ENCODE results near the gene SMARCB1. TPM values are rescaled to one million over a fixed set of nuclear protein-coding genes. Genes with fewer than 3 reads are reported as not detected.

Gene SMARCB1
- total RNA-seq, 1 experiment from 2014 or later, result 49.6 TPM

DNA sequence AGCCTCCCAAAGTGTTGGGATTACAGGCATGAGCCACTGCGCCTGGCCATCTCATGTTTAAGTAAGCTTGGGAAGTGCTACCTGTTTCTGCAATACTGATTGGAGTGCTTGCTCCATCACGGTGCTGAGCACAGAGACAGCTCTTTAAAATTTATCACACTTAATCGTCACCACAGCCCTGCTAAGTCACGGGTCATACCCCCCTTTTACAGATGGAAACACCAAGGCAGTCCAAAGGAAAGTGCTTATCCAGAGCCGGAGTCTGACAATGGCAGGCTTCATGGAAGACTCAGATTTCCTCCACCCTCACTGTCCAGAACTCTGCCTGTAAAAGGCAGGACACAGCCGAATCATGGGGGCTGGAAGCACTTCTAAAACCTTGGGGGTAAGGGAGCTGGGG is 26.7 kb upstream of the SMARCB1 start:
- DNase-seq (ENCODE audit: extremely low read depth, low read depth), result no peak

DNA sequence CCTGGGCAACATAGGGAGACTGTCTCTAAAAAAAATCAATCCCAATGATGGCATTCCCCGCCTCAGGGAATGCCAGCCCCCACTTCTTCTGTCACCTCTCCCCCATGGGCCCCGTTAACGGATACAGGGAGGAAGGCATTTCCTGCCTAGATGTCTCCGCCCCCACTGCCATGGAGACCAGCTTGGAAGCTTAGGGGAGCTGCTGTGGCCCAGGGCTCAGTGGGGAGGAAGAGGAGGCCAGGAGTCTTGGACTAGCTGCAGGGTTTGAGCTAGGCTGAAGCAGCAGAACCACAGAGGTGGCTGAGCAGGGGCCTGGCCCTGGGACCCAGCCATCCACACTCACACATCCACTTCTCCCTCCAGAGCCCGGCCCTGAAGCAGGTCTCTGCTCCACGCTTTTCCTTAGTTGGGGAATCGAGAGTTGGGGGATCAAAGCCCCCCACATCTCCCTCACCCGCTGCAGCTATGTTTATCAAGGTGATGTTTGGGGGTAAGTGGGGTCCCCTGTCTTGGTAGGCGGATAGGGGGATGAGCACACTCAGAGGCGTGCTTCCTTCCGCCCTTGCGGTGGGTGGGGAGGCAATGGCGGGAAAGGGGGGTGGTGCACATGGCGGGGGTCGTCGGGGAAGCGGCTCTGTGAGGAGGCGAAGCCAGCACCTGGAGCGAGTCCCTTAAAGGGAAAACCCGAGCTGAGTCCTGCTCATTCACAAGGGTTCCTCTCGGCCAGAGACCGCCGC is 23.8 kb upstream of the SMARCB1 start, which contains the start of gene C22orf15:
TSS of gene C22orf15 (plus strand) at position 149 of the 737 bp plus-strand sequence. CDS start at position 466, 317 bp downstream.
- DNase-seq (ENCODE audit: extremely low read depth, low read depth), result no peak

DNA sequence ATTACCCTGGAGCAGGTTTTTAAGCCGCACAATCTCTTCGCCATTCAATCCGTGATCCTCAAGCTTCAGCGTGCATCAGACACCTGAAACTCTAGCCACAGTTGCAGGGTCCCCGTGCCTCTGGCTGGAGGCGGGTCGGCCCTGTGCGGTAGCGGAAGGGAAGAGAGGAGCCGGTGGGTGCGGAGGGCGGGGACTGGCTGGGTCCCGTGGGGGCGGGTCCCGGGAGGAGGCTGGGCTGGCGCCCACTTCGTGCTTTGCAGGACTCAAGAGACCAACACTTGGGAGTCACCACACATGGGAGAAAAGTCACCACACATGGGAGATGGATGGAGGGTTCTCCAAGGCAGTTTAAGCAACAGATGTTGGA is 23.2 kb upstream of the SMARCB1 start:
- no peak for DNase-seq (ENCODE audit: extremely low read depth, low read depth)

GRCh38 chr22:23763954-23764353 is 22.8 kb upstream of the SMARCB1 start:
- no peak for DNase-seq (ENCODE audit: extremely low read depth, low read depth)

GRCh38 chr22:23764899-23765881 is 21.6 kb upstream of the SMARCB1 start:
- no peak for DNase-seq (ENCODE audit: extremely low read depth, low read depth)

- DNase-seq (ENCODE audit: extremely low read depth, low read depth), result no peak
These were observed 19.5 kb upstream of the SMARCB1 start for GRCh38 chr22:23767303-23767672.

DNA sequence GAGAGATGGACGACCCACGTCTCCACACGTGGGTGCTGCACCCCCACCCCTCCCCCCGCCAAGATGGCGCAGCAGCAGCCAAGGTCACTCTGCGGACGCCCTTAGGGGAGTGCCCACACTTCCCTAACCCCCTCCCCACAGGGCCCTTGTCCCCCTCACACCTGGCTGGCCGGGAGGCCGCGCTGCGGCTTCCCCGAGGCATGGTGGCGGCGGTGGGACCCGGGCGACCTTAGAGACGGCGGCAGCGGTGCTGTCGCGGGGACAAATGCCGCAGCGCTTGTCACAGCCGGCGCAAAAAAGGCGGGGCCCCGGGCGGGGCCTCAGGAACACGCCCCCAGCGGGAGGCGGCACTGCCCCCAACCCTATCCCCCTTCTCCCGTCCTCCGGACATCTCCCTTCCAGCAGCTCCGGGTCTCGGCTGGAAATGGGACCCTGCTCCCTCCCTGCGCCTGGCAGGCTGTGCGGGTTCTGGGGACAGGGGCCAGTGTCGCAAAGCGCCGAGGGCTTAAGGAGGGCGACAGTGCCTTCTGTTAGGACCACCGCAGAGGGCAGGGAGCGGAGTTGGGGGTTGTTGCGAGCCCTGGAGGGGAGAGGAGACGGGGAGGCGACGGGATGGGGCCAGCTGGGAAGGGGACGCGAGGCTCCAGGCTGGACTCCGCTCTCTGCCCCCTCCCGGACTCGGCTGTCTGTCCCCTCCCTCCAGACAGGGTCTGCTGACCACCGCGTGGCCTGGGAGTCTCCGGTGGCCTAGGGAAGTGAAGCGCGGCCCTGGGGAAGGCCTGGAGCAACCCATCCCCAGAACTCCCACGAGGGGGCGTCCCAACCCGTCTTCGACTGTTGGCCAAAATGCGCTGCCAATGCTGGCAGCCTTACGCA is 18.9 kb upstream of the SMARCB1 start, which contains the start of gene CHCHD10:
TSS of gene CHCHD10 (minus strand) at position 300 of the 876 bp plus-strand sequence. CDS start at position 202, 98 bp downstream.
- DNase-seq (ENCODE audit: extremely low read depth, low read depth), result no peak

- no peak for DNase-seq (ENCODE audit: extremely low read depth, low read depth)
These were observed 17.3 kb upstream of the SMARCB1 start for GRCh38 chr22:23769321-23769965.

- DNase-seq (ENCODE audit: extremely low read depth, low read depth), result no peak
These were observed 14.5 kb upstream of the SMARCB1 start for GRCh38 chr22:23772315-23772648.

DNA sequence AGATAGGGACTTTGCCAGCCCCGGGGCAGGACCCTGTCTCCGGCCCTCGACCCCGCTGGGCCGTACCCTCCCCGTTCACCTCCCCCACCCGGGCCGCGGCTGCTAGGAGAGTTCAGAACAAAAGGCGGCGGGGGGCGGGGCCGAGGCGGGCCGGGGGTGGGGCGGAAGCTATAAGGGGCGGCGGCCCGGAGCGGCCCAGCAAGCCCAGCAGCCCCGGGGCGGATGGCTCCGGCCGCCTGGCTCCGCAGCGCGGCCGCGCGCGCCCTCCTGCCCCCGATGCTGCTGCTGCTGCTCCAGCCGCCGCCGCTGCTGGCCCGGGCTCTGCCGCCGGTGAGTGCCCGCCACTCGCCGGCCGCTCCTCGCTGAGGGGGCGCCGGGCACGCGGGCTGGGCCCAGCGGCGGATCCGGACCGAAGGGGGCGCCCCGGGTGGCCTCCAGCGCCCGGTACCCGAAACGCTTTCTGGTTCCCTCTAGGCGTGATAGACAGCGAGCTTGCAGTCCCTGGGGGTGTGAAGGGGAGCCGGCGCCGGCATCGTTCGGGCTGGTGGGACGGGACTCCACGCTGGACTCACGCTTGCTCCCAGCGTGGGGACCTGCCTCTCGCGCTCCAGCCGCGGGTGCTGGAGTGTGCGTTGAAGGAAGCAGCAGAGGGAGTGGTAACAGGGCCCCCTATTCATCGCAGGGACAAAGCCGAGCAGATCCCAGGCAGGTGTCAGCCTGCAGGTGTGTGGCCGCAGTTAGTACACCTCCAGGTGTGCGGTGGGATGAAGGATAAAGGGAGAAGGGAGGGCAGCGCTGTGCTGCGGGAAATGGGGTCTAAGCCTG is 13.9 kb upstream of the SMARCB1 start, which contains the start of gene MMP11:
TSS of gene MMP11 (plus strand) at position 201 of the 825 bp plus-strand sequence. CDS start at position 223, 22 bp downstream.
- DNase-seq (ENCODE audit: extremely low read depth, low read depth), result no peak

GRCh38 chr22:23773483-23774113 is 13.2 kb upstream of the SMARCB1 start:
- no peak for DNase-seq (ENCODE audit: extremely low read depth, low read depth)

DNA sequence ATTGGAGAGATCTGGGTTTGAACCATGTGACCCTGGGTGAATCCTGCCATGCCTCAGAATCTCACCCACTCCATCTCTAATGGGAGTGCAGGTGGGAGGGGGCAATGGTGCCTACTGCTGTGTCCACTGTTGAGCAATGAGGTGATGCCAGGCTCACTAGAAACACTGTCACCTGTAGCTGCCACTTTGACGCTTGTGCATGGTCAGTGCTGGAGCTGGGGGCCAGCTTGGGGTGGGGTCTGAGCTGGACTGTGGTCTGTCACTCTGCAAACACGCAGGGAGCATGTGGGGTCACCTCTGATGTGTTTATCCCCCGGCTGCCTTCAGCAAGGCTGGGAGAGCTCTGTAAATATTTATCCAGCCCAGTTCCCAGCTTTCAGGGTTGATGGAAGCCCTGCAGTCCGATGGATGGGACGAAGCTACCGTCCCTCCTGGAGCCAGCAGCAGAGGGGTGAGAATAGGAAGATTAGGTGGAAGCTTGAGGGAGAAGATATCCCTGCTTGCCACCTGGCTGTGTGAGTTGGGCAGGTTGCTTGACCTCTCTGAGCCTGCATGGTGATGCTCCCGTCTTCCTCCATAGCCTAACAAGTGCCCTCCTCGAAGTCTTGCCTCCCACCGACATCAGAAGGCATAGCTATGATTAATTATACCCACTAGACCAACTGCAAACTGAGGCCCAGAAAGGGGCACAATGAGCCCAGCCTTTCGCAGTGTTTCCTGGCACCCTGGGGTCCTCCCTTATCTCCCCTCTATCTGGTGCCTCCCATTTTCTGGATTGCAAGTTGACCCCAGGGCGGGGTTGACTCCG is 12.4 kb upstream of the SMARCB1 start:
- DNase-seq (ENCODE audit: extremely low read depth, low read depth), result no peak

- DNase-seq (ENCODE audit: extremely low read depth, low read depth), result no peak
These were observed 11.8 kb upstream of the SMARCB1 start for GRCh38 chr22:23774922-23775436.

DNA sequence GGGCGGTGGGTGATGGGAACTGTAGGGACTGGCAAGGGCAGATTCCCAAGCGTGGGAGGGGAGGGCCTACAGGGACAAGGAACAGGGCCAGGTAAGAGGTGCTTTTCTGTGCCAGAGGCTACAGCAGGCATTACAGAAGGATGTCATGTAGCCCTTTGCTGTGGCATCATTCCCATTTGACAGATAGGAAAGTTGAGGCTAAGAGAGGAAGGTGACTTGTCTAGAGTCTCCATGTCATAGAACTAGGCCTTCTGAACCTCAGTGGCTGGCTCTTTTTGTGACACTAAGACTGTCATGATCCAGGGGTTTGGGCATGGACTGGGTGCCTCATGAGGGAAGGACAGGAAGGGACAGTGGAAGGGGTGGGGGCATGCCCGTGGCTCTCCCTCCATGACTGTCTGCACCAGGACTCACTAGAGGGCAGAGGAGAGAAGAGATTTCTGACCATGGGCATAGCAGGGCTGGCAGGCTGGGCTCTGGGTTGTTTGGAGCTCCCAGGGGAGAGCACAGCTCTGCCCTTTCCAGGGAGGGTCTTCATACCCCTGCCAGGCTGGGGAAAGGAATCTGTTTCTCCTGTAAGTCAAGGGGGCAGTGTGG is 10.9 kb upstream of the SMARCB1 start:
- DNase-seq (ENCODE audit: extremely low read depth, low read depth), result no peak

DNA sequence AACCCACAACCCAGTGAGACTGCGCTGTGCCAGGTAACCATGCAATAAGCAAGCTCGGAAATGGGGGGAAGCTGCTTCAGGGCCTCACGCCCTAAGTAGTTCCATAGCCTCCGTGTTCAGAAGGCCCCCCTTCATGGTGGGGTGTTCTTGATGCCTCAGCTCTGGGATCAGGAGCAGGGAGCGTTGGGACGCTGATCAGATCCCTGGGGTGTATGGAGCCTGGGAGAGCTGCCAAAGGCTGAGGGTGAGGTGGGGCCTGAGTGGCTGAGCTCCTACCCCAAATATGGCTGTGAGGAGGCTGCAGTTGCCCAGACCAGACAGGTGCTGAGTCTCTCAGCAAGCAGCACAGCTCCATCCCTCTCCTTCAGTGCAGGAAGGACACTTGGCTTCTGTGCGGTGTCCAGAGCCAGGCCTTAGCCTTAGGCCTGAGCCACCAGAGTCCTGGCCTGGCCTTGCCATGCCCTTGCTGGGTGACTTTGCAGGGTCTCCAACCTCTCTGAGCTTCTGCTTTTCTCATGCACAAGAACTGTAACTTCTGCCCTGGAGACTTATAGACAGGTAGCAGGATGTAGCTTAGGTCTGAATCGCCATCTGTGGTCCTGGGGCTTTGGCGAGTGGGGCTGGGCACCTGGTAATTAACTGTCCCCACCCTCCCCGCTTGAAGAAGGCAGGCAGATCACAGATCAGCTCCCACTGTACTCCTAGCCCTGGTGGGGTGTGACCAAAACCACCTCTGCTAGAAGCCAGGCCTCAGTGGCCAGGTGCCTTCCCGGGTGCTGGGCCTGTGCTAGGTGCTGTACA is 8.8 kb upstream of the SMARCB1 start:
- DNase-seq (ENCODE audit: extremely low read depth, low read depth), result no peak

GRCh38 chr22:23778577-23778900 is 8.2 kb upstream of the SMARCB1 start:
- no peak for DNase-seq (ENCODE audit: extremely low read depth, low read depth)

DNA sequence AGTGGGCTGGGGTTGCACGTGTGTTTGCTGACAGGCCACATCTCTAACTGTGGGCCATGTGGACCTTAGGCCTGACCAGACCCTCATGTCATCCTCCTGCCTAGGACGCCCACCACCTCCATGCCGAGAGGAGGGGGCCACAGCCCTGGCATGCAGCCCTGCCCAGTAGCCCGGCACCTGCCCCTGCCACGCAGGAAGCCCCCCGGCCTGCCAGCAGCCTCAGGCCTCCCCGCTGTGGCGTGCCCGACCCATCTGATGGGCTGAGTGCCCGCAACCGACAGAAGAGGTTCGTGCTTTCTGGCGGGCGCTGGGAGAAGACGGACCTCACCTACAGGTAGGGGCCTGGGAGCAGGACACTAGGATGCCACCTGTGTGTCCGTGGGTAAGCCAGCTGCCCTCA is 7.7 kb upstream of the SMARCB1 start:
- no peak for DNase-seq (ENCODE audit: extremely low read depth, low read depth)
